NCI-H2227 treated with DMSO at 0.1 percent for 48 hours (cell line): ENCODE results near the gene MFN1.

Source experiments
- DNase-seq: peaks from one replicate; lab custom pipeline; 2025; lab: John Stamatoyannopoulos, UW

The MFN1 gene

GRCh38 chr3:179336345-179336929 is 11.1 kb upstream of the MFN1 start:
- DNase-seq, result no peak

DNA sequence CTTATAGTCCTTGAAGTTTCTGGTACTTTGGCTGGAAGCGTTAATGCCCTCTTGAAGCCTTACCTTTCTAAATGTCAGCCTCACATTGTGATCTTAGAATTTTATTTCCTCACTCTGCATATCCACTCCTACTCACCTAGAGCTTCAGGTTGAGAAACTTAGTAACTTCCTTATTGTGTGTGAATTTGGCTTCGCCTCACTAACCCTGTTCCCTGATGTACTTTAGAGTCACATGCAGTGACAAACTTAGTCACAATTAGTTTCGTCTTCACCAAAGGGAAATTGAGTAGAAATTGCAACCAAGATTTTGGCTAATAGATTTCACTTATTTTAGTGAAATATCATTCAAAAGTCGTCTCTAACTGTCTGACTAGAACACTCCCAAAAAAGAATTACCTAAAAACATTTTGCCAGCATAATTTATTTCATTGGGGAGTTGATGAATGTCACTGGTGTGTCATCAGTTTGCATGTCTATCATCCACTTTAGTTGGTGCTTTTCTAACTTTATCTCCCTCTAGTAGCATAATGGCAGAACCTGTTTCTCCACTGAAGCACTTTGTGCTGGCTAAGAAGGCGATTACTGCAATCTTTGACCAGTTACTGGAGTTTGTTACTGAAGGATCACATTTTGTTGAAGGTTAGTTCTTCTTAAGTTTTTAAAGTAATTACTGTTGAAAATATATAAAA is 960 bp downstream of the MFN1 start:
- no peak for DNase-seq

DNA sequence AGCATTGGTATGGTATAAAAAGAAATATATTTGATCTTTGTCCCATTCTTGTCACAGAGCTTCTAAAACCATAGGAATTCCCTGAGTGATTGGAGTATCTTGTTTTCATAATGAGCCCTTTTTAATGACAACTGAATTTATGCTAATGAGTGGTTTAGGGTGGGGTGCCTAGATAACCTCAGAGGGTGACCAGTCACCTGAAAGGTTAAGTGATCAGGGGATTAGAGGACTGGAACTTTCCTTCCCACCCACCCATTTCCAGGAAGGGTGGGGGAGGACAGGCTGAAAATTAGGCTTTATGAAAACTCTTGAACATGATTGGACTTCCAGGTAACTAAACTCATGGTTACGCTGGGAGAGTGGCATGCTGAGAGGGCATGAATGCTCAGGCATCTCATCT is 8.5 kb downstream of the MFN1 start:
- DNase-seq, result no peak

GRCh38 chr3:179363332-179363731 is 15.8 kb downstream of the MFN1 start:
- DNase-seq, result no peak

DNA sequence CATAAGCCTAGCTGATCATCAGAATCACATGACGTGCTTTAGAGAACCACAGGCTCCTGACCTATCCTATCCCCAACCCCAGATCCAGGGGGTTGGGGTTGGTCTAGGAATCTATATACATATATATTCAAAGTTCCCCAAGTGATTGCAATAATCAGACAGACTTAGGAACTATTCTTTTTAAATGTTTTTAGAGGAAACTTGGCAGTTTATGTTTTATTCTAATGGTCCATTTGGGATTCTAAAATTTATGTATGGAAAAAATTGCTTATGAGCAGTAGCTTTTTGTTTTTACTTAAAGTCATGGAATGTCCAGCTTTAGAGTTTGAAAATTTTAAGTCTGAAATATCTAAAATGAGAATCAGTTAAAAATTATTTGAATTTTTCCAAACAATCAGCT is 22.1 kb downstream of the MFN1 start:
- DNase-seq, result no peak

- DNase-seq, result no peak
Observed at GRCh38 chr3:179373938-179374337, 26.4 kb downstream of the MFN1 start.

DNA sequence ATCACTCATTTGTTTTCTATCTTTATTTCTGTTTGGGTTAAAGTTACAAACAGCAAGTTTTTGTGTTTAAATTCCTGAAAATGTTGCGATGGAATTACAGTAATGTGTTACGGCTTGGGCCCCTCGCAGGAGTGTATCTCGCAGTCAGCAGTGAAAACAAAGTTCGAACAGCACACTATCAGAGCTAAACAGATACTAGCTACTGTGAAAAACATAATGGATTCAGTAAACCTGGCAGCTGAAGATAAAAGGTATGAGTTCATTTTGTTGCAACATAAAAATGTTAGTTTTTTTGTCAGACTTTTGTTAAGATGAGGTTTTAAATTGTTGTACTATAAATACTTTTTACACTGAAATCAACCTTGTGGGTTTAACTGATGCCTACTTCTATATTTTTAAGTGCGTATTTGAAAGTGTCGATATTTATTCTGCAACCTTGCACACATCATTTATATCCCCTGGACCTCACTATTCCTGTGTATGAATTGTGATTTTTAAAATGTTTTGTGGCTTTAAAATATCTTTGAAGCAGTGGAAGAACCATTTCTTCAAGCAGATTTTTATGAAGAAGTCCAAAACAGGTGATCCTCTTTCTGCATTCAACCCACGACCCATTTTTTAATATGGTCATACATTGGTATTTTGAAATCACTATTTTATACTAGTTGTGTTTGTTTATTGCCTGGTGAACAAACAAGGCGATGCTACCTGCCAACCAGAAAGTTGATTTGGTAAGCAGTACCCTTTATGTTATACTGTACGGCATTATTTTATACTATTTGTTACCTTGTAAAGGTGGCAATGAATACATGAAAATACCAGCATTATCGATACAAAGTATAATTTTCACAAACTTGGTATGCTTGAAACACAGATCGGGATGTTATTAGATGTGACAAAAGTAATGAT is 27.8 kb downstream of the MFN1 start:
- DNase-seq, result no peak

GRCh38 chr3:179376474-179376873 is 29.0 kb downstream of the MFN1 start:
- DNase-seq, result no peak

- DNase-seq, result no peak
Observed at GRCh38 chr3:179391906-179392305, 44.4 kb downstream of the MFN1 start.

DNA sequence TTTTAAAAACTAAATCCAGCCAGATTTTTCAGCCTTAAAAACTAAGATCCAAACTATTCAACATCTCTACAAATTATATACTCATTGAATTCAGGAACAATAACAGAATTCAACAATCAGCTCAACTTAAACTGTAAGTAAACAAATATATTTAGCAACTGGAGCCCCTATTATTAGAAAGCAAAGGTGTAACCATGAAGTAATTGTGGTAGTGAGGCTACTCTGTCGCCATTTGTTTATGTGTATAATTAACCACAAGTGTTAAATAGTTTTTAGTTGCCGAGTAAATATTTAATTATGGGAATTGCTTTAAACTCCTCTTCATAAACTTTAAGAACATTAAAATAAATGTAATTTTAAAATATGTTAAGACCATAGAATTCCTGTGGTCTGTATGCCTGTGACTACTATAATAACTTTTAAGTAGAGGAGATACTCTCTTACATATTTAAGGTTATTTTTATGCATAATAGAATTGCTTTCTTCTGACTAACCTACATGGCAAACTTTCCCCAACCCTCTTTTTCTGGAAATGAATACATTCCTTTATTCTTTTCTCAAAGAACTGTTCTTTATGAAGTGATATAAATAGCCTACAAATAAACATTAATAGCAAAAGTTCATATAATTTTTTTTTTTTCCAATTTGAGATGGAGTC is 51.2 kb downstream of the MFN1 start:
- no peak for DNase-seq

- DNase-seq, result no peak
Observed at GRCh38 chr3:179401561-179401960, 54.1 kb downstream of the MFN1 start.

DNA sequence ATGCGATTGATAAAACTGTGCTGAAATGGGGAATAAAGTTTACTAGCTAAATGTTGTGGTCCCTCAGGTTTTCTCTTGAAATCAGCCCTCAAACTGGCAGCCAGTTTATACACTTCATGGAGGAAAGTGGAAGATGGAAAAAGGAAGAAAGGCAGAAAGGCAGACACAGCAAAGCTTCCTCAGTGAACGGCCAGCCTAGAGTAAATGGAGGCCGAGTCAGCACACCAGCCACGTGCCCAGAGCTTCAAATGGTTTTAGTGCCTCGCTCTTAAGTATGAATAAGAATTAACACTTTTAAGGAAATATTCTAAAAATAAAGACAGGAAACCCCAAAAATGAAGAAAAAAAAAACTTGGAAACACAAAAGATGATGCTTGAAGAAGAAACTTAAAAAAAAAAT is 55.5 kb downstream of the MFN1 start:
- DNase-seq, result no peak

GRCh38 chr3:179404307-179404706 is 56.8 kb downstream of the MFN1 start:
- DNase-seq, result no peak

DNA sequence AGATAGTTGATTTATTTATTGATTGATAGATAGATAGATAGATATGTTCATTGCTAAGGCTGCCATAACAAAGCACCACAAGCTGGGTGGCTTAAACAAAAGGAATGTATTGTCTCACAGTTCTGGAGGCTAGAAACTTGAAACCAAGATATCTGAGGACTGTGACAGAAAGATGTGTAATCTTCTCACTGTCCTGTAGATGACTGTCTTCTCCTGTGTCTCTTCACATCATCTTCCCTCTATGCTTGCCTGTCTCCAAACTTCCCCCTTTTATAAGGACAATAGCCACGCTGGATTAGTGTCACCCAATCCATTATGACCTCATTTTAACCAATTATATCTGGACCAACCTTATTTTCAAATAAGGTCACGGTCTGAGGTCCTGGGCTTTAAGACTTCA is 62.8 kb downstream of the MFN1 start:
- no peak for DNase-seq

DNA sequence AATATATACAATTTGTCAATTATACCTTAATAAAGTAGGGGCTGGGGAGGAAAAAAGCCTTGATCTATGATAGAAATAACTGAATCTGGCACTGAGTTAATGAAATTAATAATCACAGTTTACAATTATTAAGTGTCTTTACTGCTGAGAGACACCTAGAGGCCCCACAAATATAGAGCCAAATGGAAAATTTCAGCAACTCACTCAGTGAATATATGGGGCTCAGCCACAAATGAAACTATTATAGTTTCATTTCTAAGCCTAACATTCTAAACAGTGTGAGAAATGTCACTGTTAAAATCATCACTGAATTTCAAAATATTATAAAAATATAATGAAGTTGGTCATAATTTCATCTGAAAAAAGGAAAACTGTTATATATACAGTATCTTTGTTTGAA is 63.5 kb downstream of the MFN1 start:
- DNase-seq, result no peak

DNA sequence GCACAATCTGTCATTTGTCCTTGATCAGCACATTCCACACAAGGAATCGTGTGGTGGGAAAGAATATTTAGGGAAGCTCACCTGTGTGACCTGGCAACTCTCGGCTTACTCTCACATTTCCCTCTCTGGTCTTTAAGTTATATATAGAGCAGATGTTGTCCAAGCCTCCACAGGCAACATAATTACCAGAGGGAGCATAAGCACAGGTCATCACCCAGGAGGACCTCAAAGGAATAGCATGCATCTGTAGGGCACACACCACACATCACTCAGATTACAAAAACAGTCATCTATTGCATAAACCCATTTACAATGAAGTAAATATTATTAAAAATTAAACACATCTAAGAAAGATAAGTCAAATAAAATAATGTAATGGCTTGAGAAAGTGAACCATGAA is 67.3 kb downstream of the MFN1 start:
- DNase-seq, result no peak

- DNase-seq, result no peak
Observed at GRCh38 chr3:179415377-179415776, 67.9 kb downstream of the MFN1 start.

DNA sequence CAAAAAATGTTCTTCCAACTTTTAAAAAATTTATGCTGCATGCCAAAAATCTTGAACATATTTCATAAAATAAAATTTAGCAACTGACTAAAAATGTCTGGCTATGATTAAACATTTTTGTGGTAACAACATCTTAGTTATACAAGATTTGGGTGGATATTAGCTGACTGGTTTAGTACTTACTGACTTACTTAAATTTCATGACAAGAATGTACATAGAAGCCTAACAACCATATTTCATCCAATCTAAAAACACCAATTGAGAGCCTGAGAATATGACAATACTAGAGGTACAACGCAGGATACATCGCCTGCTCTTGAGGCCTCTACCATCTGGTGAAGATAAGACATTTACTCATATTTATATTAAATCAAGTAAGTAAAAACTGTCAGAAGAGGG is 69.2 kb downstream of the MFN1 start:
- no peak for DNase-seq

DNA sequence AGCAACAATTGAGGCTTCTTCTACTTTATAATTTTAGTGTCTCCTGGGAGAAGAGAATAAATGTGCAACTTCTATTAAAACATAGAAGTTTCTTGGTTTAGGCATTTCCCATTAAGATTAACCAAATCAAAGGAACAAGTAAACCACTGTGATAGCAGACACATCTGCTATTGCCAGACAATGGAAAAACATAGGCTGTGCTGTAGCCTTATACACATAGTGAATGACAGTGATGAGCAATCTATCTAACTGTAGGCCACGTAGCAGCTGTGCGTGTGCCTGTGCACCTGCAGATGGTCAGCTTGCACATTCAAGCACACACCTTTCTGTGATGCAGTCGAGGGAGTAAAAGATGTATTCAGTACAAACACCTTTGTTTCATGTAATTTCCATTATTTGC is 71.1 kb downstream of the MFN1 start:
- DNase-seq, result no peak

DNA sequence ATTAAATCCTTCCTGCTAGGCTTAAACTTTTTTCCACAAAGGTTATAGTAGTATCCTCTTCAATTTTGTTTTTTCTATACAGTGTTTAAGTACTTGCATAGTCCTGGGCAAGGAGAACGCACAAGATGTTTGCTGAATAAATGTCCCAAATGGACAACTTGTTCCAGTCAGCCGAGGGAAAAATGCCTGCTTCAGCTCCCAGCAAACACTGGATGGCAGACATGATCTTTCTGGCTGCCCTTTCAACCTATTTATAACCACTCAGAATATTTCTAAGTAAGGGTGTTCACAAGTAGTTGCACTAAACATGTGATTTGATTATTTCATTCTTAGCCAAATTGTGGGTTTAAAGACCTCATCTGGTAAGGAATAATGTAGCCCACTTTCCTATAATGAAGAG is 74.0 kb downstream of the MFN1 start:
- no peak for DNase-seq

- no peak for DNase-seq
Observed at GRCh38 chr3:179425075-179425474, 77.6 kb downstream of the MFN1 start.

DNA sequence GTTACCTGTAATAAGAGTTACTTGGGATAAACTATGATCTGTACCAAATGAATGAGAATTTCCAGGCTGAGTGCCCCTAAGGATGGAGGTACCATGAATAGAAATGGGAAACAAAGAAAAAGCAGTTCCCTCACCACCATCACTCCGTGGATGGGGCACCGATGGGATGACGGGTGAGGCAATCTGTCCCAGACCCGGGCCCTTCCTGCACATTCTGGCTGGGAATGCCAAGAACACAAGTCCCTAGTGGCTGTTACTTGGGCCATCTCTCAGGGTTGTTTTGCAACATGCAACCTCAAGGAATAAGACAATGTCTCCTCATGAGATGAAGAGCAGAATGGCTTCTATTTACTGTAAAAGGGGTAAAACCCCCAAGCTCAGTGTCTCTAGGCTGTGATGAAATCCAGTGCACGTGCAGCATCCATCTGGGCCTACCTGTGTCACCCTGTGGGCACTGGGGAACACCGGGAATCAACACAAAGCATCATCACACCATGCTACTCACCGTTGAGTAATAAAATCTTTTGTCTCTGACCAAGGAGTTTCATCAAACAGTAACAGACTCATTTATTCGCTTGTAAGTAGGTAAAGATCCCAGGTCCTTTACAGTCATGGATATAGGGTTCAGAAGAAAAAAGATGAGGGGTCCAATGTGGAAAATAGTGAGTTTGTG is 81.5 kb downstream of the MFN1 start:
- no peak for DNase-seq
